K562 (cell line): ENCODE results near the gene DNAAF3. TPM values are rescaled to one million over a fixed set of nuclear protein-coding genes. Genes with fewer than 3 reads are reported as not detected.

Source experiments
- ADNP ChIP-seq: fragments of 200-800 bp; sonication (Bioruptor generic); IDR thresholded peaks from 2 replicates; pipeline ENCODE4 v1.6.1; 2016; ENCODE audit warnings: missing genetic modification characterization, missing compliant biosample characterization
- ARHGAP35 ChIP-seq: fragments of 450-650 bp; IDR thresholded peaks from 2 replicates; pipeline ENCODE4 v1.6.1; 2018; ENCODE audit not compliant: partially characterized antibody
- CHAMP1 ChIP-seq: fragments of 450-650 bp; IDR thresholded peaks from 2 replicates; pipeline ENCODE4 v1.6.1; 2016; ENCODE audit warnings: mild to moderate bottlenecking
- CREB3L1 ChIP-seq: fragments of 450-650 bp; IDR thresholded peaks from 2 replicates; pipeline ENCODE4 v1.6.1; 2014; ENCODE audit warnings: low read depth, mild to moderate bottlenecking, moderate library complexity, borderline replicate concordance
- FOXM1 ChIP-seq, 2 experiments: fragments of 450-650 bp in 1 of 2; sonication (generic) in 1 of 2; formaldehyde crosslinking in 1 of 2; IDR thresholded peaks; 2 replicates each; pipeline versions ENCODE4 v1.6.1 to v1.9.0; 2017 to 2022; ENCODE audit warnings: low read depth in 2 of 2, mild to moderate bottlenecking in 2 of 2, missing genetic modification reagents in 1 of 2, moderate library complexity in 1 of 2
- FOXO4 ChIP-seq: fragments of 450-650 bp; formaldehyde crosslinking; IDR thresholded peaks from 2 replicates; pipeline ENCODE4 v1.4.0; 2020; ENCODE audit warnings: mild to moderate bottlenecking, moderate library complexity
- HES1 ChIP-seq: fragments of 450-650 bp; IDR thresholded peaks from 2 replicates; pipeline ENCODE4 v1.6.1; 2016; ENCODE audit warnings: low read depth, mild to moderate bottlenecking, moderate library complexity
- HIVEP1 ChIP-seq: fragments of 250-450 bp; sonication (Bioruptor Pico); IDR thresholded peaks from 2 replicates; pipeline ENCODE4 v1.4.0; 2020; ENCODE audit warnings: mild to moderate bottlenecking
- KLF13 ChIP-seq: fragments of 450-650 bp; IDR thresholded peaks from 2 replicates; pipeline ENCODE4 v1.6.1; 2016; ENCODE audit warnings: missing genetic modification characterization, low read depth, mild to moderate bottlenecking, missing compliant biosample characterization, moderate library complexity, borderline replicate concordance
- MAX ChIP-seq: sonication (generic); formaldehyde crosslinking; IDR thresholded peaks from 2 replicates; pipeline ENCODE4 v1.9.0; 2022; ENCODE audit warnings: mild to moderate bottlenecking, missing genetic modification reagents
- NCOA1 ChIP-seq: fragments of 450-650 bp; IDR thresholded peaks from 2 replicates; pipeline ENCODE4 v1.6.1; 2016; ENCODE audit warnings: low read depth
- NR2C2 ChIP-seq, 2 experiments: fragments of 200-800 bp in 1 of 2; sonication (Bioruptor generic) in 1 of 2; sonication (generic) in 1 of 2; formaldehyde crosslinking in 1 of 2; IDR thresholded peaks; 2 replicates each; pipeline versions ENCODE4 v1.6.1 to v1.8.0; 2016 to 2022; ENCODE audit warnings: mild to moderate bottlenecking in 1 of 2, missing compliant biosample characterization in 1 of 2, missing genetic modification characterization in 1 of 2, missing genetic modification reagents in 1 of 2
- RAD21 ChIP-seq, 2 experiments: fragments of 250-450 bp in 1 of 2; fragments of 450-650 bp in 1 of 2; sonication (Bioruptor Pico) in 1 of 2; formaldehyde crosslinking in 1 of 2; IDR thresholded peaks in 1 of 2; conservative IDR thresholded peaks in 1 of 2; 2 replicates each; pipeline versions ENCODE4 v1.4.0 to v1.8.0; 2020 to 2022; ENCODE audit warnings: mild to moderate bottlenecking in 2 of 2, moderate library complexity in 1 of 2
- TEAD4 ChIP-seq, 2 experiments: sonication (generic) in 1 of 2; formaldehyde crosslinking in 1 of 2; IDR thresholded peaks; 2 replicates each; pipeline versions ENCODE4 v1.6.1 to v1.8.0; 2012 to 2022; ENCODE audit warnings: borderline replicate concordance in 1 of 2, inconsistent platforms in 1 of 2, low read length in 1 of 2, mild to moderate bottlenecking in 1 of 2, missing genetic modification reagents in 1 of 2
- ZC3H8 ChIP-seq: fragments of 450-650 bp; IDR thresholded peaks from 2 replicates; pipeline ENCODE4 v1.6.1; 2017
- ZFP1 ChIP-seq: fragments of 450-650 bp; formaldehyde crosslinking; IDR thresholded peaks from 2 replicates; pipeline ENCODE4 v1.4.0; 2020; ENCODE audit warnings: mild to moderate bottlenecking, mixed read lengths
- ZNF282 ChIP-seq: sonication (generic); formaldehyde crosslinking; IDR thresholded peaks from 2 replicates; pipeline ENCODE4 v1.8.1; 2023; ENCODE audit warnings: missing genetic modification reagents
- polyA plus RNA-seq, 8 experiments: library from polyadenylated mRNA; depleted of rRNA in 4 of 8; stranded (reverse) in 5 of 8; unstranded in 3 of 8; fragments of >200 nt; fragmentation: Nextera tagmentation in 2 of 8; fragmentation: Illumina TruSeq in 1 of 8; extraction: Ambion mirVana in 2 of 8; extraction: Trizol in 1 of 8; gene quantifications; 2 replicates each; pipeline versions ENCODE4 v1.2.1 to v1.2.3, GENCODE V29; 2011 to 2014; ENCODE audit warnings: inconsistent platforms in 1 of 8, missing spikeins in 1 of 8
- total RNA-seq, 7 experiments: library from RNA; depleted of rRNA in 6 of 7; stranded (reverse); fragments of >200 nt in 6 of 7; fragmentation: Illumina TruSeq in 2 of 7; extraction: Trizol in 2 of 7; gene quantifications; 2 replicates each; pipeline versions ENCODE4 v1.2.1 to v1.2.3, GENCODE V29; 2011 to 2021; ENCODE audit warnings: low replicate concordance in 1 of 7

The DNAAF3 gene
- total and polyA plus RNA-seq, 9 of the 15 experiments (the other 6 are each of a cell fraction or from before 2014, with no cell fraction given), result 21.6 to 61.5 (median 43.0) TPM

GRCh38 chr19:55179606-55180484 lies 13.4 kb upstream of the DNAAF3 start, which contains the start of gene SYT5 (continued):
- TF ChIP-seq ZNF282 (CRISPR knock-in tag), result peak; percentile 29; the same call in 1 of the 2 replicates
- TF ChIP-seq CREB3L1, result no peak
- no peak for TF ChIP-seq FOXO4
- TF ChIP-seq RAD21 (CRISPR knock-in tag; conservative IDR thresholded peaks at IDR 0.05 in 1 of 2, IDR thresholded peaks at IDR 0.05 in 1 of 2), result 0 out of 4 replicates have a peak, but pooled peaks of 1 of the 2 experiments have one; percentile 7
- TF ChIP-seq TEAD4 (IDR thresholded peaks at IDR 0.05; ENCODE audit: low read length), result no peak
- TF ChIP-seq TEAD4 (CRISPR knock-in tag; IDR thresholded peaks at IDR 0.05; ENCODE audit: borderline replicate concordance), result 0 out of 2 replicates have a peak, but pooled peaks have one; percentile 12
- peak; percentile 83 for TF ChIP-seq NR2C2 (CRISPR knock-in tag; IDR thresholded peaks at IDR 0.05)
- no peak for TF ChIP-seq NR2C2 (tag; IDR thresholded peaks at IDR 0.05)
- no peak for TF ChIP-seq ARHGAP35
- no peak for TF ChIP-seq ADNP (tag)
- TF ChIP-seq CHAMP1, result no peak
- no peak for TF ChIP-seq FOXM1 (IDR thresholded peaks at IDR 0.05; ENCODE audit: low read depth)
- TF ChIP-seq FOXM1 (CRISPR knock-in tag; IDR thresholded peaks at IDR 0.05; ENCODE audit: low read depth), result peak; percentile 72
- no peak for TF ChIP-seq HIVEP1
- TF ChIP-seq HES1, result no peak
- TF ChIP-seq MAX (CRISPR knock-in tag), result peak; percentile 99
- peak; percentile 75 for TF ChIP-seq NCOA1
- no peak for TF ChIP-seq ZFP1 (CRISPR knock-in tag)
- TF ChIP-seq KLF13, result peak; percentile 67; the same call in 1 of the 2 replicates
- TF ChIP-seq ZC3H8, result no peak
